ENCODE results near the gene PTPRO.

PTPRO gene

DNA sequence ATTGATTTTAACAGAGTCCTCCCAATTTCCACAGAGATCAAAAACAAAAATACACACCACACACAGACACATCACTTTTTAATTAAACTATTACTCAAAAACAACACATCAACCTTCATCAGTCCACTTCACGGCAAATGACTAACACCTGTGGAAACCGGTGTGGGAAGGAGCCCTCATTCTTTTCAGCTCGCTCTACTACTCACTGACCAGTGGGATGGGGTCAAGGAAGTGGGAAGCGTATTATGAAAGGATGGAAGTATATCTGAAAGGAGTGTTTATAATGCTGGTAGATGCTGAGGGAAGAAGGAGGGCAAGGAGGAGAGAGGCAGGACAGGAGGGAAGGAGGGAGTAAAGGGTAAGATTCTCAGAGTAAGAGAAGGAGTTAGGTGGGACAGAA is 310.4 kb downstream of the PTPRO start:
- no peak for FAIRE-seq
- no peak for DNase-seq (ENCODE audit: insufficient read length, low spot score)

DNA sequence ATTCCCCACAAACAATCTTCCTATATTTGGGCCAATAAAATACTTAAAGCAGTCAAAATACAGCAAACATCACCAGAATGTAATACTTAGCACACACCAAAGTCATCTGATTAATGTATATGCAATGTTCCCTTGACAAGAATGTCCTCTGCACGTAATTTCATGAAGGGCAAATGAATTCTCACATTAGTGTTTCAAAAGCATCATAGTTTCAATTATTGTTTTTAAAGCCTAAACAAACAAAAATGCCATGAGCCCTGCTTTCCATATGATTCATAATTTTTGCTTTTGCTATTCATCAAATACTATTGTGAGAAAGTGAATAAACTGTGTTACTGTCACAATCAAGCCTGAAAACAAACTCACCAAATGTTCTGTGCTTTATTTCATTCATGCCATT is 310.9 kb downstream of the PTPRO start:
- DNase-seq (ENCODE audit: insufficient read length, low spot score), result no peak
- no peak for FAIRE-seq

DNA sequence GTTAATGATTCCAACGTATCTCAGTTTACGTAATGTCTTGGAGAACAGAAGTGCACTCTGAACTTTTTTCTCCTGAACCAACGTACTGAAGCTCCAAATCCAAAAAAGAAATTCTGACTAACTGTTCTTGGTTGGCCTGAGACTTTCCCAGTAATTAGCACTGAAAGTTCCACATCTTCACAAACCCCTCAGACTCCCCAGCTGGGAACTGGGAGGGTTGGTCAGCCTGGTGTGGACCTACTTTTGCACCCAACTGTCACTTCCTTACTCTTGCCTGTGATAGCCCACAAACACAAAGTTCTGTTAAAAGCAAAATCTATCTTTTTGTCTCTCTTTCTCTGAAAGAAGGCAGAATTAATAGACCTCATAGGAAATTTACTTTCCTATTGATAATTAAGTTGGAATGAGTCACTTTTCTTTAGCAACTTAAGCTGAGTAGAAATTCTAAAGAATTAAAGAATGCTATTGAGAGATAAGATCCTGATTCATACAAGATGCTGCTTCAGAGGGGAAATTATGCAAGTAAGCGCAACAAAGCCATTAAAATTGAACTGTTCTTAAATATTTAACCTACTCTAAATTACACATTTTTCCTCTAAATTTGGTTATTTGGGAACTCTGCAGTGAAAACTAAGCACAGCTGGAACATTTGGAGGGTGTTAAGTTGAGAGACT is 311.8 kb downstream of the PTPRO start:
- DNase-seq (ENCODE audit: insufficient read length, low spot score) (no peak), FAIRE-seq (no peak)

DNA sequence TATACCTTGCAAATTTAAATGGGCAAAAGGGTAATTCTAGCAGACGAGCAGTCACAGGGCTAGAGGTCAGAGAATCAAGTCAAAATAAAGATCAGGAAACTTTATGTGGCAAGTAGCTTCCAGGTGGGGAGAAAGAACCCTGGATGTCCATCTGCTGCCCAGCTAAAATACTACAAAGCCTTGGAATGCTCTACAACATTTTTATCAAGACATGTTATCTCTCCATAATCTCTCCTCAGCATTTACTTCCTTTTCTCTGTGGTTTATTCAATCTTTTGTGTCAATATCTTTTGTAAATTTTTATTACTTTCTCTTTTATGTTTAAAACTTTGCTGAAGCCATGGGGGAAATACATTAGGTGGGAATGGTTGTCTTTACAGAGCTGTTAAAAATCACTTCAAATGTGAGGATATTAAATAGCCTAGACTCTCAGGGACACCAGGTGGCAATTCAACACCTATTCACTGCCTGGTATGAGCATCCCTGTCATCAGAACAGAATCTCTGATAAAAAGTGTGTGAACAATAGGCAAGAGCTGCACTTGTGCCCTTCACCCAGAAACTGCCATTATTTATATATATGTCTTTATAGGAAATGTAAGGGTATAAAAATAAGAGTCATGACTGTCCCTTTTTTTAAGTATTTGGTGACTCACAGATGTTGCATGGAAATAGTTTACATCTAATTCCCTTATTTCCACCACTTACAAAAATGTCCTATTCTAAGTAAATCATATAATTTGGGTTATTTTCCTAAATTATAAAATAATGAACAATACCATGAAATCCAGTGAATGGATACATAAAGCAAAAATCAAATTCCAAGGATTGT is 314.0 kb downstream of the PTPRO start:
- DNase-seq (ENCODE audit: insufficient read length, low spot score), result no peak
- no peak for FAIRE-seq

DNA sequence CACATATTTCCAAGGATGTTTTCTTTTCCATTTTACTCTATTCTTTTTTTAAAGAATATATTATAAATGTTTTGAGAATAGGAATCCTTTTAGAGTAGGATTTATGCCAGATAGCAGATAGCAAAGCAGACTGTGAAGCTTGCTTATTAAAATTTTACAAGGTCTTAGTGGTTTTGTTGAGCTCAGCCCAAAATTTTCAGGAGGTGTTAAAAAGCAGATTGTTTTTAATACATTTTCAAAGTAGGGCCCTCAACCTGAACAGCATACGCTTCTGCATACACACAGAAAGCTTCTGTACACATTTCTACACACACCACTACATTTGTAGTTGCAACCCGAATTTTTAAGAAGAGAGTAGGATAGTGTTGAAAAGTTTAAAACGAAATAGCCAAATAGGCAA is 315.9 kb downstream of the PTPRO start:
- no peak for DNase-seq (ENCODE audit: insufficient read length, low spot score)

DNA sequence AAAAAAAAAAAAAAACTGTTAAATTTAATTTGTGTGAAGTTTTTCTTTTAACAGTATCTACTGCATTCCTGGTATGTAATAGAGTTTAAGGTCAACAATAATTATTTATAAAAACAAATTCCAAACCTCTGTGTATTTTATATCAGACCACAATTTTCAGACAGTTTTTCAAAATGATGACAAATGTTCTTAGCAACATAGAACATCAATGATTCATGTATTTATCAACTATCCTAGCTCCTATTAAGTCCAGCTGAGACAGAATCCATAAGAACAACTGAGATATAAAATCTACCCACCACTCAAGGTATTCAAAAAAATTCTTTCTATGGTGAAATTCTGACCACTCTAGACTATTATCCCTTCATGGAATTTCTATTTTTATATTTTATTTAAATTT is 322.4 kb downstream of the PTPRO start:
- DNase-seq (ENCODE audit: insufficient read length, low spot score) (no peak), FAIRE-seq (no peak)

More for the DNA sequence above, 315.9 kb downstream of the PTPRO start:
- no peak for FAIRE-seq

DNA sequence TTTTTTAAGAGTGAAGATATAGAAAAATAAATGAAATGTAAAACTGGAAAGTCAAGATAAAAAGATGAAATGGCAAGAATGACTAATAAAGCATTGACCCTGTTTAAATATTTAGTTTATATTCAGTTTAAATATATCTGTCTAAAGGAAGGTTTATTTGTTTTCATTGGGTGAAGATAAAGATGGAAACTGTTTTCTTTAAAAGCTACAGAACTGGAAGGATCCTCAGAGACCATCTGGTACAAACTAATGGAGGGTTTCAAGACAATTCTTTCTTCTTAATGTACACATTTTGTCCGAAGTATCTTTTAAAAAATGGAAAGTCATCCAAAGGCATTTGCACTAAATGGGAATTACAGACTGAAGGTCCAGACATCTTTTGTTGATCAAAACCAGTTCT is 324.3 kb downstream of the PTPRO start:
- no peak for FAIRE-seq

More for the DNA sequence above, 324.3 kb downstream of the PTPRO start:
- no peak for DNase-seq (ENCODE audit: insufficient read length, low spot score)
